OCI-LY3 (cell line): ENCODE measurements around the gene EYA2.

ENCODE experiments used
- H2AFZ ChIP-seq: fragments of 200-600, 300-600 bp; shearing (Covaris generic); 2 replicates; pipeline ENCODE4 v1.6.0; 2014; ENCODE audit warnings: antibody characterized with exemption, low read depth, low read length
- H3K27ac ChIP-seq: fragments of 200-600, 300-600 bp; sonication (generic); 2 replicates; pipeline ENCODE4 v1.5.1; 2014; ENCODE audit warnings: mild to moderate bottlenecking, low read length, moderate library complexity, mixed read lengths
- H3K27me3 ChIP-seq: fragments of 200-600, 300-600 bp; sonication (generic); 2 replicates; pipeline ENCODE4 v1.6.1; 2014; ENCODE audit warnings: low read depth, low read length, mixed read lengths
- H3K36me3 ChIP-seq: fragments of 200-600, 300-600 bp; sonication (generic); replicated peaks from 2 replicates; pipeline ENCODE3; 2014; ENCODE audit warnings: low read depth, low read length, mixed read lengths
- H3K4me1 ChIP-seq: fragments of 300-600, 200-600 bp; sonication (generic); 2 replicates; pipeline ENCODE4 v1.6.1; 2014; ENCODE audit warnings: low read length, mixed read lengths
- H3K4me2 ChIP-seq: fragments of 200-600, 300-600 bp; sonication (generic); 2 replicates; pipeline ENCODE4 v1.6.1; 2014; ENCODE audit warnings: low read length, mixed read lengths
- H3K4me3 ChIP-seq: fragments of 300-600, 200-600 bp; sonication (generic); 2 replicates; pipeline ENCODE4 v1.5.1; 2014; ENCODE audit warnings: antibody characterized with exemption, mild to moderate bottlenecking, low read length, moderate library complexity
- H3K79me2 ChIP-seq: fragments of 300-600, 200-600 bp; shearing (Covaris generic); 2 replicates; pipeline ENCODE4 v1.6.1; 2014; ENCODE audit warnings: mild to moderate bottlenecking, low read length, mixed read lengths
- H3K9ac ChIP-seq: fragments of 300-600, 200-600 bp; shearing (Covaris generic); 2 replicates; pipeline ENCODE4 v1.6.0; 2014; ENCODE audit warnings: mild to moderate bottlenecking, low read length, moderate library complexity
- H3K9me3 ChIP-seq: fragments of 200-600, 300-600 bp; shearing (Covaris generic); 2 replicates; pipeline ENCODE4 v1.6.1; 2014; ENCODE audit warnings: low read length, mixed read lengths; ENCODE audit not compliant: insufficient read depth
- H4K20me1 ChIP-seq: fragments of 200-600, 300-600 bp; sonication (generic); 2 replicates; pipeline ENCODE4 v1.6.1; 2016; ENCODE audit warnings: low read length, mixed read lengths; ENCODE audit not compliant: insufficient read depth
- EZH2phosphoT487 ChIP-seq: fragments of 200-600 bp; shearing (Covaris generic); IDR thresholded peaks from 2 replicates; pipeline ENCODE4 v1.6.1; 2018; ENCODE audit warnings: antibody characterized with exemption, mixed run types, low read depth
- TF ChIP-seq, protein P1 (sequence below): fragments of 200-600, 300-600 bp; sonication (generic); IDR thresholded peaks from 2 replicates; pipeline ENCODE4 v1.5.1; 2014; ENCODE audit warnings: antibody characterized with exemption, low read length, low read depth

Gene EYA2

DNA sequence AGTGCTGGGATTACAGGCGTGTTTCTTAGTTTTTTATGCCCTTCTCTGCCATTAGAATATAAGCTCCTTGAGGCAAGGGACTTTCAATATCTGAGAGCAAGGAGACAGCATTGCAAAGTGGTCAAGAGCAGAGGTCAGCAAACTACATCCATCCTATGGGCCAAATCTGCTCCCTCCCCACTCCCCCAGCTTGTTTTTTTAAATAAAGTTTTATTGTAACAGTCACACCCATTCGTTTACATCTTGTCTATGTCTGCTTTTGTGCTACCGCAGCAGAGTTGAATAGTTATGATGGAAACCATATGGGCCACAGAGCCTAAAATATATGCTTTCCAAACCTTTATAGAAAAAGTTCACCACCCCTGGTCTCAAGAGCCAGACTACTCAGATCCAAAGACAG is 227.9 kb downstream of the EYA2 start:
- no peak overlapping the region for H3K4me3 ChIP-seq
- no peak overlapping the region for H3K9ac ChIP-seq
- no peaks in the 10 kb centered on the region for H3K9me3 ChIP-seq
- no peak overlapping the region for H3K27ac ChIP-seq
- no peak overlapping the region for H2AFZ ChIP-seq
- H3K36me3 ChIP-seq, result no peaks in the 10 kb centered on the region
- H3K4me1 ChIP-seq, result no peaks in the 10 kb centered on the region
- TF ChIP-seq EZH2phosphoT487, result no peak
- TF ChIP-seq, protein P1, sequence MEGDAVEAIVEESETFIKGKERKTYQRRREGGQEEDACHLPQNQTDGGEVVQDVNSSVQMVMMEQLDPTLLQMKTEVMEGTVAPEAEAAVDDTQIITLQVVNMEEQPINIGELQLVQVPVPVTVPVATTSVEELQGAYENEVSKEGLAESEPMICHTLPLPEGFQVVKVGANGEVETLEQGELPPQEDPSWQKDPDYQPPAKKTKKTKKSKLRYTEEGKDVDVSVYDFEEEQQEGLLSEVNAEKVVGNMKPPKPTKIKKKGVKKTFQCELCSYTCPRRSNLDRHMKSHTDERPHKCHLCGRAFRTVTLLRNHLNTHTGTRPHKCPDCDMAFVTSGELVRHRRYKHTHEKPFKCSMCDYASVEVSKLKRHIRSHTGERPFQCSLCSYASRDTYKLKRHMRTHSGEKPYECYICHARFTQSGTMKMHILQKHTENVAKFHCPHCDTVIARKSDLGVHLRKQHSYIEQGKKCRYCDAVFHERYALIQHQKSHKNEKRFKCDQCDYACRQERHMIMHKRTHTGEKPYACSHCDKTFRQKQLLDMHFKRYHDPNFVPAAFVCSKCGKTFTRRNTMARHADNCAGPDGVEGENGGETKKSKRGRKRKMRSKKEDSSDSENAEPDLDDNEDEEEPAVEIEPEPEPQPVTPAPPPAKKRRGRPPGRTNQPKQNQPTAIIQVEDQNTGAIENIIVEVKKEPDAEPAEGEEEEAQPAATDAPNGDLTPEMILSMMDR, result no peak
- H3K4me2 ChIP-seq, result no peak overlapping the region
- no peaks in the 10 kb centered on the region for H3K79me2 ChIP-seq
- H3K27me3 ChIP-seq, result peaks cover 24% of the 10 kb centered on the region
- no peaks in the 10 kb centered on the region for H4K20me1 ChIP-seq

DNA sequence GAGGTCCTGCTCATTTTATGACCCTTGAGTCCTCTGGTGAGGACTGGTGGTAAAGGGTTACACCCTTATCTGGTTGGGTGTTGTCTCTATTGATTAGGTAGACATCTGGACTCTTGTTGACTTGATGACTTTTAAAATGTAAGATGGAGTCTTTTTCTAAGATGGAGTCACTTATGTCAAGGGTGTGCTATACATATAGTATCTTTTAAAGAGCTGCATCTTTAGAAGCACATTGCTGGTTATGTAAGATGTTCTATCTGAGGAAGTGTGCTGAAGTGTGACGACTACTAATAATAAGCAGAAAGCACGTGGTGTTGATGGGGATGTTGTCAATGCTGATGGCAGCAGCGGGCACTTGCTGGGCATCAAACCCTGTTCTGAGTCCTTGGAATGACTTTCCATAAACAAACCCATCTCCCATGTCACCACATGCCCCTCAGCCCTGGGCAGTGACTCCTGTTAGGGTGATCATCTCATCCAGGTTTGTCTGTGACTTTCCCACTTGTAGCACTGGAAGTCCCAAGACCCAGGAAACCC is 229.6 kb downstream of the EYA2 start:
- Histone ChIP-seq H4K20me1 (no peaks in the 10 kb centered on the region), H3K79me2 (no peaks in the 10 kb centered on the region), H3K9me3 (no peaks in the 10 kb centered on the region), H3K4me2 (no peak overlapping the region), H3K27ac (no peak overlapping the region), H3K9ac (no peak overlapping the region), H3K4me3 (no peak overlapping the region), H3K36me3 (no peaks in the 10 kb centered on the region), H3K27me3 (peaks cover 20% of the 10 kb centered on the region), H2AFZ (no peak overlapping the region), H3K4me1 (no peaks in the 10 kb centered on the region)
- TF ChIP-seq, protein P1, result no peak
- no peak for TF ChIP-seq EZH2phosphoT487

DNA sequence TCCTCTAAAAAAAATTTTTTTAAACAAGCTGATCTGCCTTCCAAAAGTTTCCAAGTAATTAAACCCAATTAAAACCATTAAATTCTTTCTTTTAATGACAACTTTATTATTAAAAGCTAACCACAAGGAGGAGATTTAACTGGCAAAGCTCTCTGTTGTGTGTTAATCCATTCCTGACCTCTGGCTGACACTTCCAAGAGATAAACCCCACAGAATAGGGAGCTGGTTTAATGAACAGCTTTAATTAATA is 230.8 kb downstream of the EYA2 start:
- Histone ChIP-seq H3K36me3 (no peaks in the 10 kb centered on the region), H3K27ac (no peak overlapping the region), H3K4me3 (no peak overlapping the region), H4K20me1 (no peaks in the 10 kb centered on the region), H3K4me2 (no peak overlapping the region), H3K27me3 (peaks cover 22% of the 10 kb centered on the region), H3K9me3 (no peaks in the 10 kb centered on the region), H3K79me2 (no peaks in the 10 kb centered on the region), H2AFZ (no peak overlapping the region), H3K9ac (no peak overlapping the region), H3K4me1 (no peaks in the 10 kb centered on the region)
- TF ChIP-seq EZH2phosphoT487, result no peak
- TF ChIP-seq, protein P1, result no peak

DNA sequence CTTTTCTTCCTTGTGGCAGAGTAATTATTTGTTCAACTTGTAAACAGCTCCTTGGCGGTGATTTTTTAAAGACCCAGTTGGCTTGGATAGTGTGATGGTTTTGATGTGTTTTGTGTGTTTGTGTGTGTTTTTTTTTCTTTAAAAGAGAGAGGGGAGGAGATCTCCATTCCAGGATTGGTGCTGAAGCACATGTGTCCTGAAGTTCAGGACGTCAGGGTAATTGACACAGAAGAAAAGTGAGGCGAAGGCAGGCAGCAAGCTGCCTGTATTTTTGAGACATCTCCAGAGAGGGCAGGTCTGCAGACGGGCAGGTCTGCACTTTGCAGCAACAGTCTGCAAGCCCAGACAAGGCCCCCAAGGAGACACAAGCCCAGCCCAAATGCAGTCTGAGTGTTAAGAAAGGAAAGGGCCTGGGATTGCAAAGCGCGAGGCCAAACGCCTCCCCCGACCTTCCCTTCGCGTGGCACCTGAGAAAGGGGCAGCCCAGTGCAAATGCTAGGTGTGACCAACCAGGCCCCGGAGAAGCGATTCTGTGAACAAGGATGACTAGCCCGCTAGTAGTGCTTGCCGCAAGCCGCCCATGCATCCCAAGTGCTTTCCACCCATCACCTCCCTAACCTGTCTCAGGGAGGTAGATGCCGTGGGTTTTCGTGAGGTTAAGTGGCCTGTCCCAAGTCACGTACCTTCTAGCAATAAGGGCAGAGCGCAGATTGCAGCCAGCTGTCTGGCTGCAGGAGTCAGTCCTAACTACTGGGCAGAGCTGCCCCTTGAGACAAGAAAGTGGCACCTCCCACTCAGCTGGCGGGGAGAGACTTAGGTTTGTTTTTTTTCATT is 231.3 kb downstream of the EYA2 start:
- TF ChIP-seq EZH2phosphoT487, result no peak
- TF ChIP-seq, protein P1, result no peak
- Histone ChIP-seq H3K36me3 (no peaks in the 10 kb centered on the region), H3K9ac (no peak overlapping the region), H3K27ac (no peak overlapping the region), H3K4me3 (no peak overlapping the region), H3K4me2 (no peak overlapping the region), H3K4me1 (no peaks in the 10 kb centered on the region), H3K27me3 (peaks cover 22% of the 10 kb centered on the region), H2AFZ (no peak overlapping the region), H3K79me2 (no peaks in the 10 kb centered on the region), H3K9me3 (no peaks in the 10 kb centered on the region), H4K20me1 (no peaks in the 10 kb centered on the region)
